IMR-90 (cell line): ENCODE measurements around the gene BEX2. TPM values are rescaled to one million over a fixed set of nuclear protein-coding genes. Genes with fewer than 3 reads are reported as not detected.

Experiments
- ATAC-seq: fragments of 200-7000 bp; cut with Tn5 transposase; 2 replicates; pipeline ENCODE4 v1.9.1; 2020; ENCODE audit warnings: low read depth, mild to moderate bottlenecking, moderate library complexity
- BruUV-seq: library from RNA; stranded (reverse); fragments of 400-500 nt; replicated peaks from 2 replicates; lab custom pipeline; 2021; lab: Mats Ljungman, UMichigan
- CTCF ChIA-PET: fragments of 300-600 bp; formaldehyde crosslinking; extraction: SDS; loops from one replicate; lab custom pipeline; 2021; ENCODE audit warnings: antibody characterized with exemption; lab: Yijun Ruan, JAX
- POLR2A ChIA-PET: fragments of 300-600 bp; sonication (Branson Sonifier 250); formaldehyde crosslinking; loops from one replicate; lab custom pipeline; 2022; ENCODE audit warnings: antibody characterized with exemption; ENCODE audit not compliant: unreplicated experiment; lab: Charles Lee
- DNase-seq: peaks from one replicate; pipeline ENCODE4 v3.0.0; 2013
- H2AFZ ChIP-seq: replicated peaks from 2 replicates; pipeline ENCODE3; 2013; ENCODE audit warnings: low read length, mild to moderate bottlenecking; ENCODE audit not compliant: poor library complexity
- H2AK5ac ChIP-seq: 2 replicates; pipeline ENCODE4 v1.6.1; 2013; ENCODE audit warnings: low read depth, low read length, inconsistent platforms
- H2AK9ac ChIP-seq: replicated peaks from 2 replicates; pipeline ENCODE3; 2013; ENCODE audit warnings: mild to moderate bottlenecking, low read depth, low read length, moderate library complexity; ENCODE audit not compliant: poor library complexity
- H2BK120ac ChIP-seq: 2 replicates; pipeline ENCODE4 v1.6.1; 2013; ENCODE audit warnings: low read depth, low read length, inconsistent platforms
- H2BK15ac ChIP-seq: 3 replicates; pipeline ENCODE4 v1.6.1; 2013; ENCODE audit warnings: low read depth, low read length, inconsistent platforms
- H2BK20ac ChIP-seq: 2 replicates; pipeline ENCODE4 v1.6.1; 2013; ENCODE audit warnings: low read depth, mild to moderate bottlenecking, inconsistent platforms, low read length, moderate library complexity
- H2BK5ac ChIP-seq: 2 replicates; pipeline ENCODE4 v1.6.1; 2013; ENCODE audit warnings: mild to moderate bottlenecking, low read depth, low read length, inconsistent platforms; ENCODE audit not compliant: poor library complexity, severe bottlenecking
- H3K14ac ChIP-seq: replicated peaks from 2 replicates; pipeline ENCODE4 v1.6.1; 2013; ENCODE audit warnings: low read depth, low read length, inconsistent platforms
- H3K18ac ChIP-seq: 2 replicates; pipeline ENCODE4 v1.6.1; 2013; ENCODE audit warnings: low read depth, low read length, control low read depth
- H3K23ac ChIP-seq: 2 replicates; pipeline ENCODE4 v1.6.1; 2013; ENCODE audit warnings: low read depth, low read length, inconsistent platforms
- H3K27ac ChIP-seq: 2 replicates; pipeline ENCODE4 v1.5.1; 2013; ENCODE audit warnings: mild to moderate bottlenecking, control low read depth, low read length; ENCODE audit not compliant: insufficient read depth
- H3K27me3 ChIP-seq: 2 replicates; pipeline ENCODE4 v1.6.1; 2013; ENCODE audit warnings: low read length; ENCODE audit not compliant: control insufficient read depth, insufficient read depth
- H3K36me3 ChIP-seq: 2 replicates; pipeline ENCODE4 v1.6.1; 2013; ENCODE audit warnings: low read length, mixed read lengths; ENCODE audit not compliant: control insufficient read depth, insufficient read depth
- H3K4ac ChIP-seq: 2 replicates; pipeline ENCODE4 v1.6.1; 2013; ENCODE audit warnings: low read depth, low read length, inconsistent platforms
- H3K4me1 ChIP-seq: 2 replicates; pipeline ENCODE4 v1.6.1; 2013; ENCODE audit warnings: low read length, mixed read lengths; ENCODE audit not compliant: control insufficient read depth, insufficient read depth
- H3K4me2 ChIP-seq: 2 replicates; pipeline ENCODE4 v1.6.1; 2013; ENCODE audit warnings: low read depth, mild to moderate bottlenecking, control low read depth, low read length, moderate library complexity
- H3K4me3 ChIP-seq: 2 replicates; pipeline ENCODE4 v1.5.1; 2013; ENCODE audit warnings: low read depth, mild to moderate bottlenecking, control low read depth, low read length, moderate library complexity; ENCODE audit not compliant: insufficient read depth
- H3K56ac ChIP-seq: 2 replicates; pipeline ENCODE4 v1.6.1; 2013; ENCODE audit warnings: low read length, inconsistent platforms; ENCODE audit not compliant: insufficient read depth; ENCODE audit errors: extremely low read depth
- H3K79me1 ChIP-seq, 2 experiments: 2 replicates each; pipeline ENCODE4 v1.6.1; 2013; ENCODE audit warnings: low read length in 2 of 2, inconsistent platforms in 1 of 2, low read depth in 1 of 2
- H3K9ac ChIP-seq: 2 replicates; pipeline ENCODE4 v1.6.1; 2013; ENCODE audit warnings: low read depth, low read length, control low read depth
- H3K9me1 ChIP-seq: 2 replicates; pipeline ENCODE4 v1.6.1; 2013; ENCODE audit warnings: low read length, inconsistent platforms; ENCODE audit not compliant: insufficient read depth
- H3K9me3 ChIP-seq: 2 replicates; pipeline ENCODE4 v1.6.1; 2013; ENCODE audit warnings: low read length; ENCODE audit not compliant: control insufficient read depth, insufficient read depth
- H4K20me1 ChIP-seq: 2 replicates; pipeline ENCODE4 v1.6.1; 2013; ENCODE audit warnings: low read length, inconsistent platforms; ENCODE audit not compliant: insufficient read depth
- H4K5ac ChIP-seq: 2 replicates; pipeline ENCODE4 v1.6.1; 2013; ENCODE audit warnings: mild to moderate bottlenecking, low read depth, low read length, control low read depth
- H4K8ac ChIP-seq, 2 experiments: 2 replicates each; pipeline ENCODE4 v1.6.1; 2013; ENCODE audit warnings: low read depth in 2 of 2, low read length in 2 of 2, control low read depth in 1 of 2, inconsistent platforms in 1 of 2
- H4K91ac ChIP-seq: 2 replicates; pipeline ENCODE4 v1.6.1; 2013; ENCODE audit warnings: low read depth, low read length, inconsistent platforms; ENCODE audit not compliant: insufficient read depth
- BHLHE40 ChIP-seq: fragments of 150-350 bp; IDR thresholded peaks from 2 replicates; pipeline ENCODE4 v1.6.1; 2016; ENCODE audit warnings: mild to moderate bottlenecking, low read depth, low read length
- FOS ChIP-seq: fragments of 150-350 bp; IDR thresholded peaks from 2 replicates; pipeline ENCODE4 v1.6.1; 2016; ENCODE audit warnings: low read depth, low read length
- MAFK ChIP-seq: IDR thresholded peaks from 2 replicates; pipeline ENCODE4 v1.6.1; 2012; ENCODE audit warnings: low read depth, low read length, improper control_type of control experiment
- MXI1 ChIP-seq: IDR thresholded peaks from 2 replicates; pipeline ENCODE4 v1.6.1; 2012; ENCODE audit warnings: low read depth, mild to moderate bottlenecking, low read length, moderate library complexity, borderline replicate concordance
- POLR2A ChIP-seq: IDR thresholded peaks from 2 replicates; pipeline ENCODE4 v1.6.1; 2012; ENCODE audit warnings: mild to moderate bottlenecking, low read depth, low read length
- RAD21 ChIP-seq: IDR thresholded peaks from 2 replicates; pipeline ENCODE4 v1.6.1; 2012; ENCODE audit warnings: low read length, improper control_type of control experiment
- RCOR1 ChIP-seq: IDR thresholded peaks from 2 replicates; pipeline ENCODE4 v1.6.1; 2012; ENCODE audit warnings: mild to moderate bottlenecking, low read length, improper control_type of control experiment; ENCODE audit not compliant: insufficient replicate concordance
- SMC3 ChIP-seq: fragments of 150-350 bp; IDR thresholded peaks from 2 replicates; pipeline ENCODE4 v1.6.1; 2016; ENCODE audit warnings: low read depth, mild to moderate bottlenecking, antibody characterized with exemption, low read length, moderate library complexity
- WGBS, 2 experiments: methylation state at CpG; one replicate each; pipeline versions ENCODE4 v1.1.5 to v1.1.7; 2013; ENCODE audit warnings: missing lambda C conversion rate in 2 of 2; ENCODE audit not compliant: insufficient read length in 1 of 2; ENCODE audit errors: extremely low coverage in 2 of 2; 5-methylcytosine and 5-hydroxymethylcytosine counted together
- dilution Hi-C: fragments of 300-500 bp; cut with HindIII; formaldehyde crosslinking; loops from one replicate; pipeline ENCODE4 v1.14.3; 2018; ENCODE audit warnings: low sequenced_read_pairs; ENCODE audit not compliant: unreplicated experiment
- in situ Hi-C: fragments of 300-500 bp; cut with MboI; formaldehyde crosslinking; loops from 3 replicates; pipeline ENCODE4 v1.14.3; 2019; ENCODE audit warnings: low sequenced_read_pairs, inconsistent platforms, mixed read lengths
- intact Hi-C: fragments of 100-400 bp; cut with micrococcal nuclease; formaldehyde crosslinking; loops from 2 replicates; pipeline ENCODE4 v1.10.0; 2022
- polyA plus RNA-seq, 3 experiments: library from polyadenylated mRNA; depleted of rRNA; stranded (reverse); fragments of >200 nt; gene quantifications; 2 replicates each; pipeline ENCODE4 v1.2.3, GENCODE V29; 2012; ENCODE audit warnings: low replicate concordance in 1 of 3
- total RNA-seq: library from RNA; depleted of rRNA; stranded (reverse); fragments of >200 nt; gene quantifications from 2 replicates; pipeline ENCODE4 v1.2.3, GENCODE V29; 2012
- TF ChIP-seq, protein P1 (sequence below): fragments of 150-350 bp; IDR thresholded peaks from 2 replicates; pipeline ENCODE4 v1.6.1; 2017; ENCODE audit warnings: mild to moderate bottlenecking, antibody characterized with exemption, low read length, low read depth
- TF ChIP-seq, protein P2 (sequence below): conservative IDR thresholded peaks from 2 replicates; pipeline ENCODE4 v1.5.1; 2012; ENCODE audit warnings: mild to moderate bottlenecking, low read depth, low read length, improper control_type of control experiment

BEX2 gene
- total and polyA plus RNA-seq, 2 of the 4 experiments (the other 2 are of a cell fraction), result 0.19 TPM; not detected in 1

DNA sequence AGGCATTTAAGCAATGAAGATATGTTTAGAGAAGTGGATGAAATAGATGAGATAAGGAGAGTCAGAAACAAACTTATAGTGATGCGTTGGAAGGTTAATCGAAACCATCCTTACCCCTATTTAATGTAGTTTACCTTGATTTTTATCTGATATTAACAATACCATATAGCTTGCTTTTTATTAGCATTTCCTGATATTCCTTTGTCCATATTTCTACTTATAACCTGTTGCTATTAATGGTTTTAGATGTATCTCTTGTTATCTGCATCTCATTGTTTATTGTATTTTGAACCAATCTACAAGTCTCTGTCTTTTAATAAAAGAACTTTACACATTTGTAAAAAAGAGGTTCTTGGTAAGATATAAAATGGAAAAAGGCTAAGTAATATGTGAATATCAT, 47.1 kb upstream of the BEX2 start:
- no peaks in the 10 kb centered on the region; the same call in 1 of the 2 replicates for H3K9me1 ChIP-seq
- TSS peak; percentile 100 for BruUV-seq
- CTCF ChIA-PET, result no interaction called here
- no peak overlapping the region for H3K27ac ChIP-seq
- ATAC-seq (no peak), DNase-seq (no peak)
- no peak overlapping the region for H3K4ac ChIP-seq
- H3K14ac ChIP-seq, result no peak overlapping the region
- no peak overlapping the region for H3K23ac ChIP-seq
- no peak overlapping the region for H3K18ac ChIP-seq
- H2AK5ac ChIP-seq, result no peak overlapping the region
- peaks cover 2% of the 10 kb centered on the region; the same call in 1 of the 2 replicates for H3K36me3 ChIP-seq
- no peak overlapping the region for H4K8ac ChIP-seq
- peaks cover 5% of the 10 kb centered on the region; the same call in 1 of the 2 replicates for H3K4me1 ChIP-seq
- peak overlapping the region; percentile 84 for H3K4me2 ChIP-seq
- no peaks in the 10 kb centered on the region for H4K20me1 ChIP-seq
- in situ Hi-C loops, result no loop called here
- H2BK120ac ChIP-seq, result no peak overlapping the region
- H3K4me3 ChIP-seq, result peak overlapping the region; percentile 94
- no peak overlapping the region for H4K91ac ChIP-seq
- no peak overlapping the region for H2AFZ ChIP-seq
- H3K27me3 ChIP-seq, result no peaks in the 10 kb centered on the region
- intact Hi-C loops, result loop anchor here (5.0 kb wide), 1 partner anchor 104 kb away; no protein-coding TSS in a partner anchor
- no peak for TF ChIP-seq FOS
- TF ChIP-seq, protein P1, sequence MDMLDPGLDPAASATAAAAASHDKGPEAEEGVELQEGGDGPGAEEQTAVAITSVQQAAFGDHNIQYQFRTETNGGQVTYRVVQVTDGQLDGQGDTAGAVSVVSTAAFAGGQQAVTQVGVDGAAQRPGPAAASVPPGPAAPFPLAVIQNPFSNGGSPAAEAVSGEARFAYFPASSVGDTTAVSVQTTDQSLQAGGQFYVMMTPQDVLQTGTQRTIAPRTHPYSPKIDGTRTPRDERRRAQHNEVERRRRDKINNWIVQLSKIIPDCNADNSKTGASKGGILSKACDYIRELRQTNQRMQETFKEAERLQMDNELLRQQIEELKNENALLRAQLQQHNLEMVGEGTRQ, result no peak
- no peak for TF ChIP-seq POLR2A
- TF ChIP-seq SMC3, result no peak
- no peak for TF ChIP-seq MAFK
- TF ChIP-seq RAD21, result no peak
- TF ChIP-seq, protein P2, sequence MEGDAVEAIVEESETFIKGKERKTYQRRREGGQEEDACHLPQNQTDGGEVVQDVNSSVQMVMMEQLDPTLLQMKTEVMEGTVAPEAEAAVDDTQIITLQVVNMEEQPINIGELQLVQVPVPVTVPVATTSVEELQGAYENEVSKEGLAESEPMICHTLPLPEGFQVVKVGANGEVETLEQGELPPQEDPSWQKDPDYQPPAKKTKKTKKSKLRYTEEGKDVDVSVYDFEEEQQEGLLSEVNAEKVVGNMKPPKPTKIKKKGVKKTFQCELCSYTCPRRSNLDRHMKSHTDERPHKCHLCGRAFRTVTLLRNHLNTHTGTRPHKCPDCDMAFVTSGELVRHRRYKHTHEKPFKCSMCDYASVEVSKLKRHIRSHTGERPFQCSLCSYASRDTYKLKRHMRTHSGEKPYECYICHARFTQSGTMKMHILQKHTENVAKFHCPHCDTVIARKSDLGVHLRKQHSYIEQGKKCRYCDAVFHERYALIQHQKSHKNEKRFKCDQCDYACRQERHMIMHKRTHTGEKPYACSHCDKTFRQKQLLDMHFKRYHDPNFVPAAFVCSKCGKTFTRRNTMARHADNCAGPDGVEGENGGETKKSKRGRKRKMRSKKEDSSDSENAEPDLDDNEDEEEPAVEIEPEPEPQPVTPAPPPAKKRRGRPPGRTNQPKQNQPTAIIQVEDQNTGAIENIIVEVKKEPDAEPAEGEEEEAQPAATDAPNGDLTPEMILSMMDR, result no peak
- no peak for TF ChIP-seq BHLHE40
- no peak for TF ChIP-seq RCOR1
- TF ChIP-seq MXI1, result no peak
- POLR2A ChIA-PET, result interaction anchor here (2.6 kb wide), 1 partner anchor 10 kb away, joined by 15 read pairs; no protein-coding TSS in a partner anchor
- no peak overlapping the region for H2AK9ac ChIP-seq
- H2BK20ac ChIP-seq, result no peak overlapping the region
- H4K5ac ChIP-seq, result no peak overlapping the region
- H3K9ac ChIP-seq, result no peak overlapping the region
- H2BK5ac ChIP-seq, result no peak overlapping the region
- dilution Hi-C loops, result no loop called here
- 0 out of 4 replicates have a peak, but pooled peaks cover 0 to 6% of the 10 kb centered on the region in 2 experiments for H3K79me1 ChIP-seq
- H3K56ac ChIP-seq, result no peak overlapping the region
- no peak overlapping the region for H2BK15ac ChIP-seq
- H3K9me3 ChIP-seq, result no peaks in the 10 kb centered on the region
- no CpG with 5 or more reads among the region's 2 CpGs for WGBS, 2 experiments
